ENCODE data around the gene LOX. TPM values are rescaled to one million over a fixed set of nuclear protein-coding genes. Genes with fewer than 3 reads are reported as not detected.
A peak's percentile ranks its signal among the peaks of the same experiment; 100 is the strongest.

Gene LOX
- total RNA-seq, 1 experiment from 2014 or later: 2.8 TPM

DNA sequence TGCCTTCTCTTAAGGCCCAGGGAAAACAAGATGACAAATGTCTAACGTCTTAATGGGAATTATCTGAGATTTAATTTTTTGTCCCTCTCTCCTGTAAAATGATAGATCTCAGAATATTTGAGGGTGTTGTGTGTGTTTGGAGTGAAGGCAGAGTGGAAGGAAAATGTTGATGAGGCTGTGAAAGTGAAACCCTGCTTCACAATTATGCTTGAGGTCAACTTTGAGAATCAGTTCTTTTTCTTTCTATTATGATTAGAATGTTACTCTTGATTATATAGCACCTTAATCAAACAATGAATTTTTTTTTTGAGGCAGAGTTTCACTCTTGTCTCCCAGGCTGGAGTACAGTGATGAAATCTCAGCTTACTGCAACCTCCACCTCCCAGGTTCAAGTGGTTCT, 5.5 kb upstream of the LOX start:
- H3K27ac ChIP-seq (ENCODE audit: low read depth, low read length, poor library complexity, severe bottlenecking): no peak overlapping the region
- no peak for DNase-seq (ENCODE audit: low spot score)
- no TSS peak for BruUV-seq (replicated peaks)
- H3K4me3 ChIP-seq (ENCODE audit: low read depth, low read length, poor library complexity, severe bottlenecking): no peak overlapping the region
- TF ChIP-seq, protein P1, sequence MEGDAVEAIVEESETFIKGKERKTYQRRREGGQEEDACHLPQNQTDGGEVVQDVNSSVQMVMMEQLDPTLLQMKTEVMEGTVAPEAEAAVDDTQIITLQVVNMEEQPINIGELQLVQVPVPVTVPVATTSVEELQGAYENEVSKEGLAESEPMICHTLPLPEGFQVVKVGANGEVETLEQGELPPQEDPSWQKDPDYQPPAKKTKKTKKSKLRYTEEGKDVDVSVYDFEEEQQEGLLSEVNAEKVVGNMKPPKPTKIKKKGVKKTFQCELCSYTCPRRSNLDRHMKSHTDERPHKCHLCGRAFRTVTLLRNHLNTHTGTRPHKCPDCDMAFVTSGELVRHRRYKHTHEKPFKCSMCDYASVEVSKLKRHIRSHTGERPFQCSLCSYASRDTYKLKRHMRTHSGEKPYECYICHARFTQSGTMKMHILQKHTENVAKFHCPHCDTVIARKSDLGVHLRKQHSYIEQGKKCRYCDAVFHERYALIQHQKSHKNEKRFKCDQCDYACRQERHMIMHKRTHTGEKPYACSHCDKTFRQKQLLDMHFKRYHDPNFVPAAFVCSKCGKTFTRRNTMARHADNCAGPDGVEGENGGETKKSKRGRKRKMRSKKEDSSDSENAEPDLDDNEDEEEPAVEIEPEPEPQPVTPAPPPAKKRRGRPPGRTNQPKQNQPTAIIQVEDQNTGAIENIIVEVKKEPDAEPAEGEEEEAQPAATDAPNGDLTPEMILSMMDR (conservative IDR thresholded peaks at IDR 0.05; ENCODE audit: low read depth, low read length): no peak
- TF ChIP-seq EZH2 (IDR thresholded peaks at IDR 0.05; ENCODE audit: borderline replicate concordance, low read depth, low read length, poor library complexity, severe bottlenecking): no peak
- POLR2A ChIA-PET (ENCODE audit: low non-redundant PET): no interaction called here
- H3K9me3 ChIP-seq (ENCODE audit: low read depth, low read length, poor library complexity, severe bottlenecking): no peaks in the 10 kb centered on the region
- intact Hi-C loops (cut with micrococcal nuclease; ENCODE audit: unreplicated experiment): no loop called here
- no peaks in the 10 kb centered on the region for H3K27me3 ChIP-seq (replicated peaks; ENCODE audit: insufficient read depth, low read depth, low read length, poor library complexity)
- peaks cover under 1% of the 10 kb centered on the region for H3K4me1 ChIP-seq (ENCODE audit: insufficient read depth, low read length, poor library complexity, severe bottlenecking)
- CTCF ChIA-PET: no interaction called here
- H3K36me3 ChIP-seq (ENCODE audit: insufficient read depth, low read length, poor library complexity, severe bottlenecking): no peaks in the 10 kb centered on the region

DNA sequence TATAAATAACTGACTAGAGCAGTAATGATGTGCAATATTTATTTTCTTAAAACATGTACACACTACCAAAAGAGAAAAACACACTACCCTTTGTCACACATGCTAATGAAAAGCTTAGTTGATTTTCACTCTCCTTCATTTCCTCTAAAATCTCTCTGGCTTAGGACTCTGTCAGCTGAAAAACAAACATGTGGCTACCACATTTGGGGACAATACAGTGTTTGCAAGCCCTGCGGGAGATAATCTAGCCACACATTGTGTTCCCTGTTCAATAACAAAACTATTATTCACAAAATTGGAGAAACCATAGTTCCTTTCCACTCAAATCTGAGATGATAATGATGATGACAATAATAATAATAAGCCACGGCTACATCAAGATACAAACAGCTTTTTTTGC, 3.5 kb upstream of the LOX start:
- Histone ChIP-seq H3K36me3 (ENCODE audit: insufficient read depth, low read length, poor library complexity, severe bottlenecking) (no peaks in the 10 kb centered on the region), H3K27me3 (replicated peaks; ENCODE audit: insufficient read depth, low read depth, low read length, poor library complexity) (peaks cover 3% of the 10 kb centered on the region), H3K4me3 (ENCODE audit: low read depth, low read length, poor library complexity, severe bottlenecking) (no peak overlapping the region), H3K27ac (ENCODE audit: low read depth, low read length, poor library complexity, severe bottlenecking) (no peak overlapping the region), H3K4me1 (ENCODE audit: insufficient read depth, low read length, poor library complexity, severe bottlenecking) (peaks cover 6% of the 10 kb centered on the region), H3K9me3 (ENCODE audit: low read depth, low read length, poor library complexity, severe bottlenecking) (no peaks in the 10 kb centered on the region)
- intact Hi-C loops (cut with micrococcal nuclease; ENCODE audit: unreplicated experiment): no loop called here
- ChIA-PET CTCF (no interaction called here), POLR2A (ENCODE audit: low non-redundant PET) (no interaction called here)
- no peak for TF ChIP-seq EZH2 (IDR thresholded peaks at IDR 0.05; ENCODE audit: borderline replicate concordance, low read depth, low read length, poor library complexity, severe bottlenecking)
- TF ChIP-seq, protein P1 (conservative IDR thresholded peaks at IDR 0.05; ENCODE audit: low read depth, low read length): no peak
- DNase-seq (ENCODE audit: low spot score): no peak
- no TSS peak for BruUV-seq (replicated peaks)

DNA sequence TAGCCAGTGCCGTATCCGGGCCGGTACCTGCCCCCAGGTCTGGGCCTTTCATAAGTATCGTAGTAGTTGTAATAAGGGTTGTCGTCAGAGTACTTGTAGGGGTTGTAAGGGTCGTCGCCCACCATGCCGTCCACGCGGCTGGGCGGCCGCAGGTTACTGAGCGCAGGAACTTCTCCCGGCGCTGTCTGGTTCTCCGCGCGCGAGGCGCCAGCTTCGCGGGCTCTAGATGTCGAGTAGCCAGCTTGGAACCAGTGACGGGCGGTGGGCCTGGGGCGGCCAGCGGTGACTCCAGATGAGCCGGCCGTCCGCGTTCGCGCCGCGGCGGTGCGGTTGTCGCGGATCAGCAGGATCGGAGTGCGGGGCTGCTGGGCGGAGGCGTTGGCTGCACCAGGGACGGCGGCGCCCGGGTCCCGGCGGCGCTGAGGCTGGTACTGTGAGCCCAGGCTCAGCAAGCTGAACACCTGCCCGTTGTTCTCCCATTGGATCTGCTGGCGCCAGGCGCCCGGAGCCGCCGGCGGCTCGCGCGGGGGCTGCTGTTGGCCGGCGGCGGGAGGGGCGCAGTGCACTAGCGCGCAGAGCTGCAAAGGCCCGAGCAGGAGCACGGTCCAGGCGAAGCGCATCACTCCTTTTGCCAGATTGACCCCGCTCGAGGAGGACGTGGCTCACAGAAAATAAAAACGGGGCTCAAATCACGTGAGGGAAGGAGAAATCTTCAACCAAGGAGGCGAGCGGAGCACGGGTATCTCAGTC, 518 bp downstream of the LOX start:
- Histone ChIP-seq H3K4me3 (ENCODE audit: low read depth, low read length, poor library complexity, severe bottlenecking) (peak overlapping the region; percentile 60), H3K4me1 (ENCODE audit: insufficient read depth, low read length, poor library complexity, severe bottlenecking) (peaks cover 6% of the 10 kb centered on the region), H3K36me3 (ENCODE audit: insufficient read depth, low read length, poor library complexity, severe bottlenecking) (no peaks in the 10 kb centered on the region), H3K27me3 (replicated peaks; ENCODE audit: insufficient read depth, low read depth, low read length, poor library complexity) (peaks cover 3% of the 10 kb centered on the region), H3K27ac (ENCODE audit: low read depth, low read length, poor library complexity, severe bottlenecking) (no peak overlapping the region), H3K9me3 (ENCODE audit: low read depth, low read length, poor library complexity, severe bottlenecking) (no peaks in the 10 kb centered on the region)
- no TSS peak for BruUV-seq (replicated peaks)
- POLR2A ChIA-PET (ENCODE audit: low non-redundant PET): no interaction called here
- CTCF ChIA-PET: interaction anchor here (1.2 kb wide), 1 partner anchor 14 kb away, joined by 4 read pairs; no protein-coding TSS in a partner anchor
- DNase-seq (ENCODE audit: low spot score): peak; percentile 32
- intact Hi-C loops (cut with micrococcal nuclease; ENCODE audit: unreplicated experiment): loop anchor here (2.0 kb wide), 1 partner anchor 105 kb away; no protein-coding TSS in a partner anchor
- no peak for TF ChIP-seq EZH2 (IDR thresholded peaks at IDR 0.05; ENCODE audit: borderline replicate concordance, low read depth, low read length, poor library complexity, severe bottlenecking)
- TF ChIP-seq, protein P1 (conservative IDR thresholded peaks at IDR 0.05; ENCODE audit: low read depth, low read length): no peak

All from A673 (cell line).